Measurements from ENCODE around the gene ETV7.

The ETV7 gene

GRCh38 chr6:36383606-36384005, 3.9 kb downstream of the ETV7 start:
- no peak for TF ChIP-seq CTCF (conservative IDR thresholded peaks at IDR 0.05; ENCODE audit: low read depth, low read length)
- no peak for DNase-seq (ENCODE audit: low read depth)
- no peak overlapping the region for H3K4me3 ChIP-seq (ENCODE audit: low read length)

- no peak overlapping the region for H3K4me3 ChIP-seq (ENCODE audit: low read length)
- no peak for DNase-seq (ENCODE audit: low read depth)
- TF ChIP-seq CTCF (conservative IDR thresholded peaks at IDR 0.05; ENCODE audit: low read depth, low read length) = no peak
Observed at GRCh38 chr6:36382976-36383375, 4.5 kb downstream of the ETV7 start.

- no peak overlapping the region for H3K4me3 ChIP-seq (ENCODE audit: low read length)
- DNase-seq (ENCODE audit: low read depth) = no peak
- TF ChIP-seq CTCF (conservative IDR thresholded peaks at IDR 0.05; ENCODE audit: low read depth, low read length) = no peak
Observed at GRCh38 chr6:36381502-36382389, 5.7 kb downstream of the ETV7 start.

- H3K4me3 ChIP-seq (ENCODE audit: low read length) = no peak overlapping the region
- no peak for DNase-seq (ENCODE audit: low read depth)
- no peak for TF ChIP-seq CTCF (conservative IDR thresholded peaks at IDR 0.05; ENCODE audit: low read depth, low read length)
Observed at GRCh38 chr6:36380166-36380565, 7.3 kb downstream of the ETV7 start.

- no peak for TF ChIP-seq CTCF (conservative IDR thresholded peaks at IDR 0.05; ENCODE audit: low read depth, low read length)
Observed at GRCh38 chr6:36378936-36379335, 8.5 kb downstream of the ETV7 start.

GRCh38 chr6:36378243-36378920, 9.1 kb downstream of the ETV7 start:
- no peak overlapping the region for H3K4me3 ChIP-seq (ENCODE audit: low read length)
- no peak for DNase-seq (ENCODE audit: low read depth)
- no peak for TF ChIP-seq CTCF (conservative IDR thresholded peaks at IDR 0.05; ENCODE audit: low read depth, low read length)

More at GRCh38 chr6:36378936-36379335, 8.5 kb downstream of the ETV7 start:
- no peak for DNase-seq (ENCODE audit: low read depth)
- H3K4me3 ChIP-seq (ENCODE audit: low read length) = no peak overlapping the region
